ENCODE measurements around the gene PARK7.

The PARK7 gene

DNA sequence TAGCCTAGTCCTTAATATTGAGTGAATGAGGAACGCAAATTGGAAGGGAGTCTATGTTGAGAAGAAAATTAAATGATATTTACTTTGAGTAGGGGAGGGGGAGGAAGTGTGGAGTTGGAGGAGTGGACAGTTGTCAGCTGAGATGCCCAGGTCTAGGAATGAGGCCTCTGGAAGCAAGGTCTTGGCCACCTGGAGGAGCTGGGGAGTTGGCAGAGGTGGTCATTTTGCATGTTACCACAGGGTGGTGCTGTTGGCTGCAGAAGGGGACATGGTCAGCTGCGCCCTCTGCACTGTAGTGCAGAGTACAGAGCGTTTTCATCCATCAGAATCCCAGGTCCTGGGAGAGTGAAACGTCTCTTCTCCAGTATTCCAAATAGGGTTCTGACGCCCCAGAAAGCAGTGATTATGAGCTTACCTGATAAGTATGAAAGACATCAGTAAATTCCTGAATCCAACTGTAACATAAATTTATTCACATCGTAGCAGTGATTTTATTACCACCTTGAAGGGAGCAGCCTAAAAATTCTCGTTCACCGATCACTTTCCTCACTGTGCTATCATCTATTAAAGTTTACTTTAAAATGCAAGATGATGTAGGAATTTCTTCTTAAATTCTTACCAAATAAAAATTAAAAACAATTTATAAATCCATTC lies 13.8 kb downstream of the PARK7 start:
- FAIRE-seq (peak; percentile 67), DNase-seq (ENCODE audit: insufficient read length, low spot score) (peak; percentile 79)

GRCh38 chr1:7980984-7981383 lies 19.5 kb downstream of the PARK7 start:
- DNase-seq (ENCODE audit: insufficient read length, low spot score) (no peak), FAIRE-seq (no peak)

- no peak for FAIRE-seq
- DNase-seq (ENCODE audit: insufficient read length, low spot score), result no peak
Observed at GRCh38 chr1:7983086-7983778, 21.7 kb downstream of the PARK7 start.

DNA sequence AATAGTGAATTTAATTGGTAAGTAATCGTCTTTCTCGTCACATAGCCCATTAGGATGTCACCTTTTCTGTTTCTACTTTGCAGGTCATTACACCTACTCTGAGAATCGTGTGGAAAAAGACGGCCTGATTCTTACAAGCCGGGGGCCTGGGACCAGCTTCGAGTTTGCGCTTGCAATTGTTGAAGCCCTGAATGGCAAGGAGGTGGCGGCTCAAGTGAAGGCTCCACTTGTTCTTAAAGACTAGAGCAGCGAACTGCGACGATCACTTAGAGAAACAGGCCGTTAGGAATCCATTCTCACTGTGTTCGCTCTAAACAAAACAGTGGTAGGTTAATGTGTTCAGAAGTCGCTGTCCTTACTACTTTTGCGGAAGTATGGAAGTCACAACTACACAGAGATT lies 23.3 kb downstream of the PARK7 start:
- DNase-seq (ENCODE audit: insufficient read length, low spot score) (no peak), FAIRE-seq (no peak)

DNA sequence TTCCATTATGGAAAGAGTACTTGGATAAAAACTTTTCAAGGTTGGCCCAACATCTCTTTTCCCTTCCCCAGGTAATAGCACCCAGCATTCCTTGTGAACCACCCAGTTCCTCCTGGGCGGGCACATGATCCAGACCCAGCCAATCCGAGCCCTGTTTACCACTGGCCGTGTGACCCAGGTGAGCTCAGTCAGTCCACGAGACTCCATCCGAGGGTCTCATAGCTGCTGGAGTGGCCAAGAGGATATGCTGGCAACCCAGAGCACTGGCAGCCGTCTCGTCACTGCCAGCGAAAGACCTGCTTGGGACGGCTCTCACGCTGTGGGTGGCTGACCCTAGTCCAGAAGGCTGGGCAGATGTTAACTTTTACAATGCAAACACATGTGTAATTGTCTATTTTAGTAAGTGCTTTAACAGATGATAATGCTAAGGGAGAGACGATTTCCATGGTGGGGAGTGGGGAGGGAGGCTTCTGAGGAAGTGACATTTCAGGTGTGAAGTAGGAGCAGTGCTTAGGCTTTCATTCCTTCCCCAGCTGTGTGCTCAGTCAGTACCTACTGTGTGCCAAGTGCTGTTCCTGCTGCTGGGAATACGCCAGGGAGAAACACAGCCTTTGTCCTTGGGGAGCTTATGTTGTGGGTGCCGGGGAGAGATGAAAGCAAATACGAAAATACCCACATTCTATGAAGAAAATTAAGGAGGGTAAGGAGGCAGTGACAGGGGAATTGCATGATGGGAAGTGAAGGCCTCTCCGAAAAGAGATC lies 24.5 kb downstream of the PARK7 start:
- FAIRE-seq (no peak), DNase-seq (ENCODE audit: insufficient read length, low spot score) (no peak)

- no peak for DNase-seq (ENCODE audit: insufficient read length, low spot score)
- FAIRE-seq, result no peak
Observed at GRCh38 chr1:7987528-7987927, 26.0 kb downstream of the PARK7 start.

DNA sequence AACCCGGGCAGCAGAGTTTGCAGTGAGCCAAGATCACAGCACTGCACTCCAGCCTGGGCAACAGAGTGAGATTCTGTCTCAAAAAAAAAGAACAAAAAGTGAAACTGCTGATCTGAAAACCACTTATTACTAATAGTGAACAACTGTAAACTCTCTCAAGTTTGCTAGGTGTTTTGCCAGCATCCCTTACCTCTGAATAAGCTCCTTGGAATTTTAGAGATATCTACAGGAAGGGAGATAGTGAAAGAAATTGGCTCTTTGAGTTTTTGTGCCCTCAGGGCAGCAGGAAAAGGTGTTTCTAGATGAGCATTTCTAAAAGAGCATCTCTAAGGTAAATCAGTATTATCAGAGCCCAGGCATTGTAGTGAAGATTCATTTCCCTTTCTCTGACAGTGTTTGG lies 27.1 kb downstream of the PARK7 start:
- FAIRE-seq (no peak), DNase-seq (ENCODE audit: insufficient read length, low spot score) (no peak)

DNA sequence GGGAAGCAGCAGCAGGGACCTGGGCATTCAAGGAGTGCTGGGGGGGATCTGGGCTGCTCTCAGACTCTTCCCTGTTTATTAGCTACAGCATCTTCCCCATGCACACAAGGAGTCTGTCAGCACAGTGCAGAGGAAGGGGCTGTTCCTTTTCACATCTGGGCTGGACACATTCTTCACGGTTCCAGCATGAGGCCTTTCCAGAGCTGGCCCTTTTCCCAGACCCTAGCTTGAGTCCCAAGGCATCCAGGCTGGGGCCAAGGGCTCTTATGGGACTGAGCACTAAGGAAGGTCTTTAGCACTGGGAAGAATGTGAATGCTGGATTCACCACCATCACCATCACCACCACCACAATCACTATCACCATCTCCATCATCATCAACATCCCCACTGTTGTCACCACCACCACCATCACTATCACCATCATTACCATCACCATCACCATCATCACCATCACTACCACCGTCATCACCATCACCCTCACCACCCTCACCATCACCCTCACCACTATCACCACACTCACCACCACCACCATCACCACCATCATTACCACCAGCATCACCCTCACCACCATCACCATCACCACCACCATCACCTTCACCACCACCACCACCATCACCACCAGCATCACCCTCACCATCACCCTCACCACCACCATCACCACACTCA lies 28.4 kb downstream of the PARK7 start:
- FAIRE-seq (no peak), DNase-seq (ENCODE audit: insufficient read length, low spot score) (no peak)

DNA sequence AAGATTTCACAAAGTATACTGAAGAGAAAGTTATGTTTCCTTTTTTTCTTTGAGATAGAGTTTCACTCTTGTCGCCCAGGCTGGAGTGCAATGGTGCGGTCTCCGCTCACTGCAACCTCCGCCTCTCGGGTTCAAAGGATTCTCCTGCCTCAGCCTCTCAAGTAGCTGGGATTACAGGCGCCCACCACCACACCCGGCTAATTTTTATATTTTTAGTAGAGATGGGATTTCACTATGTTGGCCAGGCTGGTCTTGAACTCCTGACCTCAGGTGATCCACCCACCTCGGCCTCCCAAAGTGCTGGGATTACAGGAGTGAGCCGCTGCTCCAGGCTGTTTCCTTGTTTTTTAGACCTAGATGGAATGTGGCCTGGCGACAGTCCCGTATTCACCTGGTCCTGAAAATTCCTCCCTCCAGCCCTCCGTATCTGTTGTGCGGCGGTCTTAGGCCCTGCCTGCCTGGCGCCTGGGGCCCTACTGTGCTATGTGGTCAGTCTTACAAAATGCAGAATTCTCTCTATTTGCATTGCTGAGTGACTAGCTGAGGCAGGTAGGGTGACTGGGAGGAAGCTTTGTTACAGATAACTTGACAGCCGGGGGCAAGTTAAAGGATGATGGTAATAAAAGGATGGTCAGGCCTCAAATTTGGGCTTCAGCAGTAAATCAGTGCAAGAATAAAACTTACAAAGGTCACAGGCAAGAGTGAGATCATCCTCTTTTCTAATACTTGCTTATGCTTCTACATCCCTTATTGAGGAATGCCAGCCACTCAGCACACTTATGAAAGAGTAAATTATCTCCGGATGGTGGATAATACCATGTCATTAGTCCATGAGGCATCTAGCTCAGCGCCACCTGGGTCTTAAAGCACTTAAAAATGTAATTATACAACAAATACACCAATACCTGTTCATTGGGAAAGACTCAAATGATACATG lies 30.3 kb downstream of the PARK7 start:
- no peak for DNase-seq (ENCODE audit: insufficient read length, low spot score)
- FAIRE-seq, result no peak

GRCh38 chr1:7992885-7993284 lies 31.4 kb downstream of the PARK7 start:
- DNase-seq (ENCODE audit: insufficient read length, low spot score) (no peak), FAIRE-seq (no peak)

DNA sequence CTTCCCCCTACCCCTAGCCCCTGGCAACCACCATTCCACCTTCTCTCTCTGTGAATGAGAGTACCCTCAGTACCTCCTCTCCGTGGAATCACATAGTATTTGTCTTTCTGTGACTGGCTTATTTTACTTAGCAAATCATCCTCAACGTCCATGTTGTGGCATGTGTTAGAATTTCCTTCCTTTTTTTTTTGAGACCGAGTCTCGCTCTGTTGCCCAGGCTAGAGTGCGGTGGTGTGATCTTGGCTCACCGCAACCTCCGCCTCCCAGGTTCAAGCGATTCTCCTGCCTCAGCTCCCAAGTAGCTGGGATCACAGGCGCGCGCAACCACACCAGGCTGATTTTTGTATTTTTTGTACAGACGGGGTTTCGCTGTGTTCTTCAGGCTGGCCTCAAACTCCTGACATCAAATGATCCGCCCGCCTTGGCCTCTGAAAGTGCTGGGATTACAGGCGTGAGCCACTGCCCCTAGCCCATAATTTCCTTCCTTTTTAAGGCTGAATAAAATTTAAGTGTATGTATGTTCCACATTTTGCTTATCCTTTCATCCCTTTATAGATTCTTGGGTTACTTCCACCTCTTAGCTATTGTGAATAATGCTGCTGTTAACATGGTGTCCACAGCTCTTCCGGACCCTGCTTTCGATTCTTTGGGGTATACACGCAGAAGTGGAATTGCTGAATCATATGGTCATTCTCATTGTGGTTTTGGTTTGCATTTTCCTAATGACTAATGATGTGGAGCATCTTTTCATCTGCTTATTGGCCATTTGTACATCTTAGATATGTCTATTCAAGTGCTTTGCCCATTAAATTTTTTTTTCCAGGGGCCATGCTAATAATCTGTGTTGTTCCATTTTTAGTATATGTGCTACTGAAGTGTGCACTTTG lies 32.3 kb downstream of the PARK7 start:
- FAIRE-seq (no peak), DNase-seq (ENCODE audit: insufficient read length, low spot score) (no peak)

GRCh38 chr1:7994827-7995226 lies 33.3 kb downstream of the PARK7 start:
- DNase-seq (ENCODE audit: insufficient read length, low spot score) (no peak), FAIRE-seq (no peak)

GRCh38 chr1:7995437-7995836 lies 33.9 kb downstream of the PARK7 start:
- DNase-seq (ENCODE audit: insufficient read length, low spot score), result no peak
- no peak for FAIRE-seq

GRCh38 chr1:8002329-8002910 lies 40.9 kb downstream of the PARK7 start:
- no peak for FAIRE-seq
- no peak for DNase-seq (ENCODE audit: insufficient read length, low spot score)

- DNase-seq (ENCODE audit: insufficient read length, low spot score) (no peak), FAIRE-seq (no peak)
Observed at GRCh38 chr1:8002921-8003320, 41.4 kb downstream of the PARK7 start.

DNA sequence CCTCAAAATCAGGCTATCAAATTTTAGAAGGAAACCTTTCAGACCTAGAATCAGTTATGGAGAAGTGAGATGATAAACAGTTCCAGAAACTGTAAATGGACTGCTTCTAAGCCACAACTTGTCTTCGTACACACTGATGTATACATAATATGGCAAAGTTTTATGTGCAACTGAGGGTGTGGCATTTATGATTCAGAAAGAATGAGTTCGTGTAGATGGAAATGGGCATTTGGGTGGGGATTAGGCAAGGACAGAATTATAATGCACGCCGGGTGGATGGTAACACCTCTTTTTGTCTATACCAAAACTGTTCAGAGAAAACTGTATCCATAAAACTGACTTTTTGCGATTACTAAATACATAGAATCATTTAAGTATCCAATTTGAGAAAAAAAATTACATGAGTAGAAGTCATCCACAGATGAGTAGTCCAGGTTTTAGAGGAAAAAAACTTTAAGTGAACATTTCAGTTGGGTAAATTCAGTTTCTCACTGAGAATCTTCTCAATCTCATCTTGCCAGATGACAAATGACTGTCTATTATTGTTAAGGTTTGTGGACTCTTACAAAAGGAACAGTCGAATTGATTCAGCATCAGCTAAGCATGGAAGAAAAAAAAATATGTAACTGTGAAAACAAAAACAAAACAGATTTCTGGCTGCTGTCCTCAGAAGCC lies 42.1 kb downstream of the PARK7 start:
- FAIRE-seq, result no peak
- no peak for DNase-seq (ENCODE audit: insufficient read length, low spot score)

GRCh38 chr1:8004113-8004802 lies 42.7 kb downstream of the PARK7 start:
- FAIRE-seq, result no peak

More at GRCh38 chr1:8004113-8004802, 42.7 kb downstream of the PARK7 start:
- DNase-seq (ENCODE audit: insufficient read length, low spot score), result no peak
